ENCODE data around the gene EFCAB6. TPM values are rescaled to one million over a fixed set of nuclear protein-coding genes. Genes with fewer than 3 reads are reported as not detected.

The EFCAB6 gene
- total RNA-seq, 4 donors from 2014 or later, result 0.68 to 3.7 (median 0.80) TPM; not detected in 1

DNA sequence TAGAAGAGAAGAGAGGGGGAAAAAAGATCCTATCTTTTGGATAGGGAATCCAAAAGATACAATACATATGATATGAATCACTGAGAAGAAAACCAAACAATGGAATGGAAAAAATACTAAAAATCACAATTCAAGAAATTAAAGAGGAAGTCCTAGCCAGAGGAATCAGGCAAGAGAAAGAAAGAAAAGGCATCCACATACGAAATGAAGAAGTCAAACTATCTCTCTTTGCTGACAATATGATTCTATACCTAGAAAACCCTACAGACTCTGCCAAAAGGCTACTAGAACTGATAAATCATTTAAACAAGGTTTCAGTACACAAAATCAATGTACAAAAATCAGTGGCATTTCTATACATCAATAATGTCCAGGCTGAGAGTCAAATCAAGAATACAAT is 91.4 kb downstream of the EFCAB6 start:
- H3K27me3 ChIP-seq, result no peaks in the 10 kb centered on the region
- H3K4me3 ChIP-seq, result no peak overlapping the region
- DNase-seq, result no peak
- no peaks in the 10 kb centered on the region for H3K4me1 ChIP-seq
- in situ Hi-C loops (cut with MboI; ENCODE audit: low pct_ligation_motif_present in 1 of 4, low pct_unique_long_range_greater_than_20kb in 1 of 4, low sequenced_read_pairs in 3 of 4) (no loop called here), intact Hi-C loops (cut with DNase I; ENCODE audit: low total_unique reads) (no loop called here)
- no peak overlapping the region for H3K27ac ChIP-seq
- H3K36me3 ChIP-seq, result no peaks in the 10 kb centered on the region
- TF ChIP-seq, protein P1, sequence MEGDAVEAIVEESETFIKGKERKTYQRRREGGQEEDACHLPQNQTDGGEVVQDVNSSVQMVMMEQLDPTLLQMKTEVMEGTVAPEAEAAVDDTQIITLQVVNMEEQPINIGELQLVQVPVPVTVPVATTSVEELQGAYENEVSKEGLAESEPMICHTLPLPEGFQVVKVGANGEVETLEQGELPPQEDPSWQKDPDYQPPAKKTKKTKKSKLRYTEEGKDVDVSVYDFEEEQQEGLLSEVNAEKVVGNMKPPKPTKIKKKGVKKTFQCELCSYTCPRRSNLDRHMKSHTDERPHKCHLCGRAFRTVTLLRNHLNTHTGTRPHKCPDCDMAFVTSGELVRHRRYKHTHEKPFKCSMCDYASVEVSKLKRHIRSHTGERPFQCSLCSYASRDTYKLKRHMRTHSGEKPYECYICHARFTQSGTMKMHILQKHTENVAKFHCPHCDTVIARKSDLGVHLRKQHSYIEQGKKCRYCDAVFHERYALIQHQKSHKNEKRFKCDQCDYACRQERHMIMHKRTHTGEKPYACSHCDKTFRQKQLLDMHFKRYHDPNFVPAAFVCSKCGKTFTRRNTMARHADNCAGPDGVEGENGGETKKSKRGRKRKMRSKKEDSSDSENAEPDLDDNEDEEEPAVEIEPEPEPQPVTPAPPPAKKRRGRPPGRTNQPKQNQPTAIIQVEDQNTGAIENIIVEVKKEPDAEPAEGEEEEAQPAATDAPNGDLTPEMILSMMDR (IDR thresholded peaks at IDR 0.05), result no peak
- no peak for TF ChIP-seq POLR2AphosphoS5 (IDR thresholded peaks at IDR 0.05)
- TF ChIP-seq EP300 (IDR thresholded peaks at IDR 0.05; ENCODE audit: low read depth), result no peak
- no peak for TF ChIP-seq POLR2A (IDR thresholded peaks at IDR 0.05)
- WGBS, 2 donors (ENCODE audit: low coverage in 1 of 2), result 0 to 69% methylated on average over 1 of the region's 1 CpG
- H3K9me3 ChIP-seq, result no peaks in the 10 kb centered on the region

DNA sequence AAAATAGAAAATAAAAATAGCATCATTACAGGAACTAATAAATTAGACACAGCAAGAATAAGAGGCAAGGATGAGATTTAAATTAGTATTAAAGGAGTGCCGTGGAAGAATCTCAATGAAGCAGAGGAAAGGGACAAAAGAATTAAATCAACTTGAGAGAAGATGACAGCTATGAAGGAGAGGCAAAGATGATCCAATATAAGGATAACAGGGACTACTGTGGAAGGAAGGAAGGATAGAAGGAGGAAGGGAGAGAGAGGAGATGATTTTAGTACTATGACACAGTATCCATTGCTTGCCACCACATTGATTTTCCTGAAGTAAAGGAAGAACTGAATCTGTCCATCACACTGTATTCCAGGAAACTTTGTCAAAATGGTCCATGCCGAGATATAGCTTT is 98.0 kb downstream of the EFCAB6 start:
- intact Hi-C loops (cut with DNase I; ENCODE audit: low total_unique reads), result no loop called here
- in situ Hi-C loops (cut with MboI; ENCODE audit: low pct_ligation_motif_present in 1 of 4, low pct_unique_long_range_greater_than_20kb in 1 of 4, low sequenced_read_pairs in 3 of 4), result no loop called here
- Histone ChIP-seq H3K9me3 (no peaks in the 10 kb centered on the region), H3K27ac (no peak overlapping the region), H3K4me1 (no peaks in the 10 kb centered on the region), H3K36me3 (no peaks in the 10 kb centered on the region), H3K4me3 (no peak overlapping the region), H3K27me3 (no peaks in the 10 kb centered on the region)
- TF ChIP-seq, protein P1 (IDR thresholded peaks at IDR 0.05), result no peak
- no peak for TF ChIP-seq EP300 (IDR thresholded peaks at IDR 0.05; ENCODE audit: low read depth)
- no peak for TF ChIP-seq POLR2A (IDR thresholded peaks at IDR 0.05)
- TF ChIP-seq POLR2AphosphoS5 (IDR thresholded peaks at IDR 0.05), result no peak
- WGBS, 2 donors (ENCODE audit: low coverage in 1 of 2), result 87 to 89% methylated on average over 2 of the region's 2 CpGs
- DNase-seq, result no peak

DNA sequence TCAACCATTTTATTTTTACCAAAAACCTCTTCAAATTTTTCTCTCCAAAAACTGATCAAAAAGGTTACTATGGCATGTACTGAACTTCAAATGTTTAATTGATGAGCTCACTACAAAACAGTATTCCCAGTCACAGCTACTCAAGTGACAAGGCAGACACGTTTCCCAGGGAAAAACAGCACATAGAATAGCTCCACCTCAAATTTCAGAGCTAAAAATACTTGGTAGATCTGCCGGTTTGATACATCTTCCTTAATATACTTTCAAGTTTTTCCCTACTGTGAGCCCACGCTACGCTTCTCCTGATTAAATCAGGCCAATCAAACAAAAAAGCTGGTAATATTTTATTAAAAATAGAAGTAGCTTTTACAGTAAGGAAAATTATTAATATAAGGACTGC is 100.4 kb downstream of the EFCAB6 start:
- Histone ChIP-seq H3K36me3 (no peaks in the 10 kb centered on the region), H3K4me3 (no peak overlapping the region), H3K27me3 (no peaks in the 10 kb centered on the region), H3K4me1 (no peaks in the 10 kb centered on the region), H3K9me3 (no peaks in the 10 kb centered on the region), H3K27ac (no peak overlapping the region)
- no peak for TF ChIP-seq POLR2AphosphoS5 (IDR thresholded peaks at IDR 0.05)
- TF ChIP-seq EP300 (IDR thresholded peaks at IDR 0.05; ENCODE audit: low read depth), result no peak
- TF ChIP-seq POLR2A (IDR thresholded peaks at IDR 0.05), result no peak
- TF ChIP-seq, protein P1 (IDR thresholded peaks at IDR 0.05), result no peak
- 75 to 81% methylated on average over 4 of the region's 4 CpGs for WGBS, 2 donors (ENCODE audit: low coverage in 1 of 2)
- intact Hi-C loops (cut with DNase I; ENCODE audit: low total_unique reads) (no loop called here), in situ Hi-C loops (cut with MboI; ENCODE audit: low pct_ligation_motif_present in 1 of 4, low pct_unique_long_range_greater_than_20kb in 1 of 4, low sequenced_read_pairs in 3 of 4) (no loop called here)
- no peak for DNase-seq

DNA sequence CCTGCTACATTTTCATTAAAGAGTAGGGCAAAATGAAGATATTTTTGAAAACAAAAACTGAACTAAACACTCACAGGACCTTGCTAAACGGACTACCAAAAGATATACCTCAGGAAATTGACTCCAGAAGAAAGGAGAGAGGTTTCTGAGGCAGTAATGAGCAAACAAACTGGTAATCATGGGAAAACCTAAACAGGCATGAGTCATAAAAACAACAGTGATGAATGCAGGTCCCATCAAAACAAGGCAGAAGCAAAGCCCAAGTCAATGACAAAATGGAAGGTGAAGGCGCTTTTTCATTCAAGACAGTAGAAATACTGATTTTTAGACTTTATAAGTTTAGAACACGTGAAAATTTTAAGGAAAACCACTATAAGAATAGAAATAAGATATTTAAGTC is 104.5 kb downstream of the EFCAB6 start:
- Histone ChIP-seq H3K27ac (no peak overlapping the region), H3K4me3 (no peak overlapping the region), H3K9me3 (peaks cover 8 to 10% of the 10 kb centered on the region in 2 donors), H3K27me3 (no peaks in the 10 kb centered on the region), H3K36me3 (no peaks in the 10 kb centered on the region), H3K4me1 (no peaks in the 10 kb centered on the region)
- in situ Hi-C loops (cut with MboI; ENCODE audit: low pct_ligation_motif_present in 1 of 4, low pct_unique_long_range_greater_than_20kb in 1 of 4, low sequenced_read_pairs in 3 of 4), result no loop called here
- WGBS, 2 donors (ENCODE audit: low coverage in 1 of 2), result 66 to 72% methylated on average over 3 of the region's 3 CpGs
- intact Hi-C loops (cut with DNase I; ENCODE audit: low total_unique reads), result no loop called here
- no peak for DNase-seq
- TF ChIP-seq, protein P1 (IDR thresholded peaks at IDR 0.05), result no peak
- no peak for TF ChIP-seq EP300 (IDR thresholded peaks at IDR 0.05; ENCODE audit: low read depth)
- no peak for TF ChIP-seq POLR2AphosphoS5 (IDR thresholded peaks at IDR 0.05)
- no peak for TF ChIP-seq POLR2A (IDR thresholded peaks at IDR 0.05)

All from transverse colon (tissue), 4 donors.